ENCODE measurements around the gene ZNF471.

Gene ZNF471

DNA sequence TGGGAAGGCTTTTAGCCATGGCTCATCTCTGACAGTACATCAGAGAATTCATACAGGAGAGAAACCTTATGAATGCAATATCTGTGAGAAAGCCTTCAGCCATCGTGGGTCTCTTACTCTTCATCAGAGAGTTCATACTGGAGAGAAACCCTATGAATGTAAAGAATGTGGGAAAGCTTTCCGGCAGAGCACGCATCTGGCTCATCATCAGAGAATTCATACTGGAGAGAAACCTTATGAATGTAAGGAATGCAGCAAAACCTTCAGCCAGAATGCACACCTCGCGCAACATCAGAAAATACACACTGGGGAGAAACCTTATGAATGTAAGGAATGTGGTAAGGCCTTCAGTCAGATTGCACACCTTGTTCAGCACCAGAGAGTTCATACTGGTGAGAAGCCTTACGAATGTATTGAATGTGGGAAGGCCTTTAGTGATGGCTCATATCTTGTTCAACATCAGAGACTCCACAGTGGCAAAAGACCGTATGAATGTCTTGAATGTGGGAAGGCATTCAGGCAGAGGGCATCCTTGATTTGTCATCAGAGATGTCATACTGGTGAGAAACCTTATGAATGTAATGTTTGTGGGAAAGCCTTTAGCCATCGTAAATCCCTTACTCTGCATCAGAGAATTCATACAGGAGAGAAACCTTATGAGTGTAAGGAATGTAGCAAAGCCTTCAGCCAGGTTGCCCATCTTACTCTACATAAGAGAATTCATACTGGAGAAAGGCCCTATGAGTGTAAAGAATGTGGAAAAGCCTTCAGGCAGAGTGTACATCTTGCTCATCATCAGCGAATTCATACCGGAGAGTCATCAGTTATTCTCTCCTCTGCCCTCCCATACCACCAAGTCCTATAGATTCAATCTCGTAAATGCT, 70.3 kb downstream of the ZNF471 start:
- no peak for DNase-seq

Measured in CD4-positive, alpha-beta T cell treated with Interleukin-6 for 4 hours (primary cell).